OCI-LY7 (cell line): Measurements from ENCODE around the gene ACOXL. TPM values are rescaled to one million over a fixed set of nuclear protein-coding genes. Genes with fewer than 3 reads are reported as not detected.

ENCODE experiments used
- total RNA-seq, 2 experiments: library from RNA; depleted of rRNA in 1 of 2; stranded (reverse); fragments of >200 nt in 1 of 2; shearing (Covaris generic) in 1 of 2; gene quantifications; 2 replicates each; pipeline ENCODE4 v1.2.3, GENCODE V29; 2014 to 2022

ACOXL gene
- total RNA-seq, 2 experiments from 2014 or later, result 1.4 TPM; not detected in 1

Other genes with a start within 250 kb of the ACOXL start
- gene RGPD6, start 155.4 kb upstream of the ACOXL start, total RNA-seq (2014; rRNA removed; shearing (Covaris generic)), result 0.16 and 0.49 TPM in 2 replicates
- gene RGPD6, start 155.4 kb upstream of the ACOXL start, total RNA-seq (2022), result 0.38 and 0.68 TPM in 2 replicates
- 107 and 125 TPM in 2 replicates for gene BUB1, start 54.5 kb upstream of the ACOXL start, total RNA-seq (2014; rRNA removed; shearing (Covaris generic))
- 180 and 195 TPM in 2 replicates for gene BUB1, start 54.5 kb upstream of the ACOXL start, total RNA-seq (2022)